NCI-H345 treated with DMSO at 0.1 percent for 48 hours (cell line): ENCODE results near the gene ANKRD34B.

Source experiments
- DNase-seq: peaks from one replicate; lab custom pipeline; 2025; ENCODE audit not compliant: unreplicated experiment; lab: John Stamatoyannopoulos, UW

Gene ANKRD34B

GRCh38 chr5:80573062-80573461, 3.0 kb upstream of the ANKRD34B start:
- DNase-seq, result no peak

GRCh38 chr5:80569086-80569960, 757 bp downstream of the ANKRD34B start:
- DNase-seq, result no peak

DNA sequence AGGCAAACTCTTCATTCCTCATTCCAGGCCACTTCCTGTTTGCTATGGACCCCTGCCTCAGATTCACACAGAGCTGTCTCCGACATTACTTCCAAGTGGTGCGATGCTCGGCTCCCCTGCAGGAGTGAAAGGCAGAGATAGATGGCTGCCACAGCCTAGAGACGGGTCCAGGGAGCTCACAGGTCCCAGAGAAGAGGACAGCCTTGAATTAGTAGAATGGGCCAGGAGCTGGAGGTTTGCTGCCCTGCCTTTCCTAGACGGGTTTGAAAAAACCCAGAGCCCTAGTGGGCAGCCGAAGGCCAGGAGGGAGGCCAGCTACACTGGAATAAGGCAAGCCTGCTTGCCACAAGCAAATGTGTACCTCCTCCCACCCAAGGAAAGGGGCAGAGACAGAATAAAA, 1.8 kb downstream of the ANKRD34B start:
- DNase-seq, result no peak

GRCh38 chr5:80566711-80567259, 3.3 kb downstream of the ANKRD34B start:
- no peak for DNase-seq

- DNase-seq, result no peak
These were observed 4.8 kb downstream of the ANKRD34B start for GRCh38 chr5:80565330-80565729.

DNA sequence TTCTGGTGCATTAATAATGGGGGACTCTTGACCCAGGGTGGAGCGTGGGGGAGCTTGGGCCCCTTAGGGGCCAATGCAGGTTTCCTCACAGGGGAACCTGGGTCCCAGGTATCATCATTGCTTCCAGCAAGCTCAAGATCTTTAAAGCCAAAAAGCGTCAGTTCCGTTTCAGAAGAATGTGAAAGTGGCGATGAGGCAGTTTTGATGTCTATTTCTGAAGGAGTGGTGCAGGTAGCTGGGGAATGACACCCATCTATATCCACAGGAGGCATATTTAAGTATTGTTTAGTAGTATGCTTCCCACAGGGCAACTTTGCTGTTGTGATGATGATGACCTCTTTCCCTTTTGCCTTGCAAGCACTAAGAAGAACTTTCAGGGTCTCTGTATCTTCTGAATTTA, 10.8 kb downstream of the ANKRD34B start:
- DNase-seq, result no peak

DNA sequence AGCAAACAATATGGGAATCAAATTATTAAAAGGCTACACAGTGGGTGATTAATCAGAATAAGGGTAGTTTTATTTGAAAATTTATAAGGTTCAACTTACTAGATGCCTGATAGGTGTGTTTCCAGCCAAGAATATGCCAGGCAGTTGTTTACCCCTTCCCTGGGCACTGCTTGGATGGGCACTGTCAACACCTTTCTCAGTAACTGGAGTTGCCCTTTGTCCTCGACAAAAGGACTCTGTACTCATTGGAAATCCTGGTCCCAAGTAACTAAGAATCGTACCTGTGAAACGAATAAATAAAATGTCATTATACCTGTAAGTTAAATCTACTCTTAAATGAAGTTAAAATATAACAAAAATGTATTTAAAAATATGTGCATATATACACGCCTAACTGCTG, 15.0 kb downstream of the ANKRD34B start:
- no peak for DNase-seq

DNA sequence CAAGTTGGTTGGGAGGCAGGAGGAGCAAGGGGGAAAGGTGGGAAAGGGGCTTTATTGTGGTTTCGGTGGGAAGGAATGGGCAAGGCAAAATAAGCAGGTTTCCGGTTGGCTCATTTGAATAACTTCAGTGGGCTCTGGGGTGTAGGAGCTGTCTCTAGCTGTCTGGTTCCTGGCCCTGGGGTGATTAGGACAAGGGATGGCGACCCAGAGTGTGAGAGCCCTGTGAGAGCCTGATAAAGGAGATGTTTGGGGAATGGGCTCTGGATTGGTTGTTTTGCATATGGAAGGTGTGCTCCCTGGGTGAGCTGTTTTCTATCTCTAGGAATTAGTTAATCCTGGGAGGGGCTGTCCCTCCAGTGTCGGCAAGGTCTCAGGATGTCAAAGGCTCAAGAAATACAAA, 15.4 kb downstream of the ANKRD34B start:
- no peak for DNase-seq

DNA sequence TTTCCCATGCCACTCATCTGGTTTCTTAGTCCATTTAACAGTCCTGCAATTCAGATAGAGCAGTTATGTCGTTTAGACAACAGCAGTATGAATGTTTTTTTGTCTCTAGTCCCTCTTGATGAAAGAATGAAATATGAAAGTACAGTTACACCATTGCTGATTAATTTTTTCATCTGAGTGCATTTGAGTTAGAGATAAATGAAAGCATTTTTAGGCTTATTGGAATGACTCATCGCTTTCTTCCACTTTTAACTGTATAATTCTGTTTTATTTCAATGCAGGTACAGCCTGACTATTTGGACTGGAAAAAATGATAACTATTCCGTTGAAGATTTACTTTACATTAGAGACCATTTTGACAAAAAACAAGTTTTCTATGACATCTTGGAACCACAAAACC, 28.7 kb downstream of the ANKRD34B start:
- no peak for DNase-seq

- no peak for DNase-seq
These were observed 29.4 kb downstream of the ANKRD34B start for GRCh38 chr5:80540691-80541090.

GRCh38 chr5:80516826-80517225, 53.3 kb downstream of the ANKRD34B start:
- no peak for DNase-seq

- DNase-seq, result no peak
These were observed 60.7 kb downstream of the ANKRD34B start for GRCh38 chr5:80509362-80509761.

DNA sequence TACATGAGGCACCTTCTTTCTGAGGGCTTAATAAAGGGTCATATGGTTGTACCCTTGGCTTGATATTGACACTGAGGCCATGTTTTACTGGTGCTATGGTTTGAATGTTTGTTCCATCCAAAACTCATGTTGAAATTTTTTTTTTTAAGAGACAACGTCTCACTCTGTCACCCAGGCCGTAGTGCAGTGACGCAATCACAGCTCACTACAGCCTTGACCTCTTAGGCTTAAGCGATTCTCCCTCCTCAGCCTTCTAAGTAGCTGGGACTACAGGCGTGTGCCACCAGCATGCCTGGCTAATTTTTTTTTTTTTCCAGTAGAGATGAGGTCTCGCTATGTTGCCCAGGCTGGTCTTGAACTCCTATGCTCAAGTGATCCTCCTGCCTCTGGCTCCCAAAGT, 61.2 kb downstream of the ANKRD34B start:
- no peak for DNase-seq

GRCh38 chr5:80507663-80508062, 62.4 kb downstream of the ANKRD34B start:
- DNase-seq, result no peak
